Fibroblast of lung (primary cell): Measurements from ENCODE around the gene RAB11FIP5.

Source experiments
- CTCF ChIP-seq, 2 donors: IDR thresholded peaks in 1 of 2; conservative IDR thresholded peaks in 1 of 2; 1 replicate in 1 of 2; 2 replicates in 1 of 2; pipeline ENCODE4 v1.5.1; 2011 to 2012; ENCODE audit warnings: low read length in 2 of 2, control low read depth in 1 of 2, inconsistent platforms in 1 of 2, low read depth in 1 of 2, mild to moderate bottlenecking in 1 of 2
- EZH2 ChIP-seq: IDR thresholded peaks from 2 replicates; pipeline ENCODE4 v1.5.1; 2012; ENCODE audit warnings: low read length, control low read depth, mild to moderate bottlenecking; ENCODE audit errors: missing control alignments

GRCh38 chr2:73031725-73032701 lies 80.7 kb downstream of the RAB11FIP5 start:
- TF ChIP-seq CTCF (conservative IDR thresholded peaks at IDR 0.05 in 1 of 2, IDR thresholded peaks at IDR 0.05 in 1 of 2; ENCODE audit: low read depth in 1 of 2, low read length in 2 of 2): no peak
- no peak for TF ChIP-seq EZH2
